Activated CD4-positive, alpha-beta T cell treated with anti-CD3 and anti-CD28 coated beads, Interleukin-2, amount 50 U/mL, for 48 hours (primary cell): ENCODE results near the gene CUX1.

Experiments
- DNase-seq, 2 experiments: peaks; one replicate each; pipeline ENCODE4 v3.0.0-alpha.2; 2020

CUX1 gene

DNA sequence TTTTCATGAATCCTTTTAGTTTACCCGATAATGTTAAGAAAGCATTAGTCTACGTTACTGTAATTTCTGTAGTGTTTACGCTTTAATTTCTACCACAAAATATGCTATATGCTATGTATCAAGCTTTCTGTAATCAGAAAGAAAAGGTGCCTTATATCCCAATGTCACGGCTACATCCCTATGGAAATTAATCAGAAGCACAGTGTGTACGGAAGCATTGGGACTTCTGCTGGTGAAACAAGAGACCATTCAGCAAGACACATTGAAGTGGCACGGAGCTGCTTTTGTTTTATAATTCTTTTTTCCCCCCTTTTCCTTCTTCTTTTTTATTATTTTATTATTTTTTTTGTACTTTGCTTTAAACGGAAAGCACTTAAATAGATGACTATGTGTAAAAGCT, 438.1 kb downstream of the CUX1 start:
- no peak for DNase-seq

DNA sequence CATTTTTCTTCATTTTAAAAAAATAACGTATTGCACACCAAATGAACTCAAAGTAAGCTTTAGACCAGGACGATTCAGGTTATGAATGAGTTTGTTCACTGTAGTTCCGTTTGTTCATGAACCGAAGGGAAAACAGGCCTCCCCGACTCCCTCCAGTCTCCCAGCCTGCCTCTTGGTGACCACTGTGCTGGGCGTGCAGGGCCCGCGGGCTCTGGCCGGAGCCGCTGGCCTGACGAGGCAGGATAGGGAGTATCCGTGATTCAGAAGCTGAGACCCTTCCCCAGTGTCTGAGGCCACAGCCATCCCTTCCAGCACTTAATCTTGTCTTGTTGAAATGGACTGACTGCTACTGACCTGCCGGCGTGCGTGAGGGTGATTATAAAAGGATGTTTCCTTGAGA, 438.5 kb downstream of the CUX1 start:
- no peak for DNase-seq

DNA sequence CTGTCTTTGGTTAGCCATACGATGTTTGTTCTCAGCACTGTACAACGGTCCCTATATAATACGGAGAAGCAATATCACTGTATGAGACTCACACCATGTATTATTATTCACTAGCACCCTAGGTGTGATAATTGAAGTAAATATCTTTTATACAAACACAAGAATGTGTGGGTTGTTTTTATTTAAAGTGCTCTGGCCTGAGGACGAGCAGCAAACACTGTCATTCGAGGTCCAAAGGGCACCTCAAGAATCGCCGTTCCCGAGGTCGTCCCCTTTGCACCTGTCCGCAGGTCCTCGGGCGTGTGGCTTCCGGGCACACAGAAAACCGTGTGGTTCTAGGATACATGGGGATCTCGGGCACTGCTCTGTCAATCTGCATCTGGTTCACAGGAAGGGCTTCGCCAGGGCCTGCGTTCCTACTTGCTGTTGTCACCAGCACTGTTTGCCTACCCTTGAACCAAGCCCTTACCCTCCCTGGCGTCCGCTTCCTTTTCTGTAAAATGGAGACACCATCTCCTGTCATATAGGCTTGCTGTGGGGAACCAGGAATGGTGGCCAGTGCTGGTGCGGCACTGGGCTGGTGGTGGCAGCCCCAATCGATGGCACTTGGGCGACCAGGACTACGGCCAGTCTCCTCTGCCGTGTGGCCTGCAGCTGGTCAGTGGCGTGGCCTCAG, 440.8 kb downstream of the CUX1 start:
- DNase-seq: no peak

DNA sequence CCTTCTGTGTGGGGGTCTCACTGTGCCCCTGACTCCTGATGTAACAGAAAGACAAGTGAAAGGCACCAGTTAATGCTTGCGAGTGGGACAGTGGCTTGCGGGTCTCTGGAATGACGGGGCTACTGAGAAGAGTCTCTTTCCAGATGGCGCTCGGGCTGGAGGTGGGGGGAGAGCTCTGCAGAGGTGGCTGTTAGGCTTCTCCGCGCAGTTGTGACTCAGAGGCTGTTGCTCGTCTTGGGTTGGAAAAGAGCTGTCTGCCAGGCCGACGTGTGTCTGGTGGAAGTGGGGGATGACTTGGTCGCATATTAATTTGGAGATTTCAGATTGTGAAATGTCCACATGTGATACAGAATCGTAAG, 441.3 kb downstream of the CUX1 start:
- no peak for DNase-seq

DNA sequence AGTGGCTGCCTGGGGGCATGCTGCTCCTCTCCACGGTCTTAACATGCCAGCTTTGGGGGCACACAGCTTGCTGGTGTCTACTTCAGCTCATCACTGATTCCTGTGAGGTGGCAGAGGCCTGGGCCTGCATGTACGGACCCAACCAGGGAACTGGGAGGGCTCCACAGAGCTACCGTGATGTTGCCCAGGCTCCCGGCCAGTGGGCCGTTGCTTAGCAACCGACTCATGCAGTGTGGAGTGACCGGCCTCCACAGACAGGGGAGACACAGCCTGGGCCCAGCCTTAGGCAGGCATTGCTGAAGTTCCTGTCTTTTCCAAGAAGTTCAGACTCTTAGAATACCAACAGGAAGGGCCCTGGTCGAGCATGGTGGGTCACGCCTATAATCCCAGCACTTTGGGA, 443.4 kb downstream of the CUX1 start:
- DNase-seq: no peak

DNA sequence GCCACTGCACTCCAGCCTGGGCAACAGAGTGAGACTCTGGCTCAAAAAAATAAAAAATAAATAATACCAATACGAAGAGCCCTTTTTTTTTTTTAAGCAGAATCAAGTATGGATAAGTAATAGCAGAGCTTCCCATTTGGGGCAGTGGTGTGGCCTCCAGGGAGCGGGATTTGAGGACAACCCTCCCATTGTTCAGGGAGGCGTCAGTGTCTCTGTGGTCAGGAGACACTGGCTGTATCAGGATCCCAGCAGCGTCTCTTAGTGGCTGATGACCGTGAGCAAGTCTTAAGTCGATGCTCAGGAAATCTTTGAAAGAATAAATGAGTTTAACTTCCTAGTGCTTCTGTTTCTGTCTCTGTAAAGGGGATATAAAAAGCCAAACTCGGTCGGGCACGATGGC, 444.0 kb downstream of the CUX1 start:
- no peak for DNase-seq

DNA sequence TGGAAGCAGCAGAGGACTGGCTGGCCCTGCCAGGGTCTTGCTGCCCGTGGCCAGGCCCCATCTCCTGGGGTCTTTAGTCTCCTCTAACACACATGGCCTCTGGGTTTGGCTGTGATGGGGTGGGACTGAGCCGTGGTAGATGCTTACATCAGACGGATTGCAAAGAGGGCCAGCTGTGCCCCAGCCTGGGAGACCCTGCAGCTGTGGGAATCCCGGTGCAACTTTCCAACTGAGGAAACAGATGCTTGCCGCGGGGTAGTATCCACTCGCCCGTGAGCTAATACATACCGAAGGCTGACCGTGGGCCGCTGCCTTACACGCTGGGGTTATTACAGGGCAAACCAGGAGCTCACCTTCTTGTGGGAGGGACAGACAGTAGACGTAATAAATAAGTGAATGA, 445.1 kb downstream of the CUX1 start:
- no peak for DNase-seq

DNA sequence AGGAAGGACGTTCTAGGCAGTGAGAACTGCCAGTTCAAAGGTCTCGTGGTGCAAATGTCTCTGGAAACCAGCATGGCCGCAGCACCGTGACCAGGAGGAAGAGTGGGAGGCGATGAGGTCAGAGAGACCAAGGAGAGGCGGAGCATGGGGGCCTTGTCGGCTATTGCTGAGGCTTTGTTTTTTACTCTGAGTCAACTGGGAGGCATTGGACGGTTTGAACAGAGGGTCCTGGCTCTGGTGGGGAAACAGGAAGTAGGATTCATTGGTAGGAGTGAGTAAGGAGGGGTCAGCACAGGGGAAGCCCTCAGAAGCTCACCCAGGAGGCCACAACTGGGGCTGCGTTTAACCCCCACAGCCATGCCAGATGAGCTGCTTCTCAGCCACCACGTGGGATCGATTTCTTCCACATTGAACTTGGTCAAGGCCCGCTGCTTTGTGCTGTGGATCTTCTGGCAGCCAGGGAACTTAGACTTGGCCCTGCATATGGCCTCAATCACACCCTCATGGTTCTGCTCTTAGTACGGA, 447.0 kb downstream of the CUX1 start:
- no peak for DNase-seq

DNA sequence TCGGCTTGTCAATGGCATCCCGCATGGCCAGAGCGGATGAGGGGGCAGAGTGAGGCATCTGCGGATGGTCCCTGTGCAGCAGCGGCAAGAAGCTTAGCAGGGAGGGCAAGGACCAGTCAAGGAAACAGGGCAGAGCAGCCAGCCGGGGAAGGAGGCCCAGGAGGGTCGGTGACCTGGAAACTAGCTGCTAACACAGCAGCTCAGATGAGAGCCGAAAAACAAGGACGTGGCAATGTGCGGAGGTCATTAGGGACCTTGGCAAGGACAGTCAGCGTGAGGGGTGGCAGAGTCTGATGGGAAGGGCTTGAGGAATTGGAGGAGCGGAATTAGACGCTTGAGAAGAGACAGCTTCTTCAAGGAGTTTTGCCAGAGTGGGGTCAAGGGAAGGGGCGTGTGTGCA, 449.1 kb downstream of the CUX1 start:
- DNase-seq: no peak

DNA sequence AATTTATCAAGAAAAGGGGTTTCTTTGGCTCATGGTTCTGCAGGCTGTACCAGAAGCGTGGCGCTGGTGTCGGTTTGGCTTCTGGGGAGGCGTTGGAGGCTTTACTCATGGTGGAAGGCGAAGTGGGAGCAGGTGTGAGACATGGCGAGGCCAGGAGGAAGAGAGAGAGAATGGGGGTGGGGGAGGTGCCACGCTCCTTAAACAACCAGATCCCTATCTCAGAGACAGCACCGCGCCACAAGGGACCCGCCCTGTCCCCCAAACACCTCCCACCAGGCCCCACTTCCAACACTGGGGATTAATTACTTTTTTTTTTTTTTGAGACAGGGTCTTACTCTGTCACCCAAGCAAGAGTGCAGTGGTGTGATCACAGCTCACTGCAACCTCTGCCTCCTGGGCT, 451.2 kb downstream of the CUX1 start:
- no peak for DNase-seq

DNA sequence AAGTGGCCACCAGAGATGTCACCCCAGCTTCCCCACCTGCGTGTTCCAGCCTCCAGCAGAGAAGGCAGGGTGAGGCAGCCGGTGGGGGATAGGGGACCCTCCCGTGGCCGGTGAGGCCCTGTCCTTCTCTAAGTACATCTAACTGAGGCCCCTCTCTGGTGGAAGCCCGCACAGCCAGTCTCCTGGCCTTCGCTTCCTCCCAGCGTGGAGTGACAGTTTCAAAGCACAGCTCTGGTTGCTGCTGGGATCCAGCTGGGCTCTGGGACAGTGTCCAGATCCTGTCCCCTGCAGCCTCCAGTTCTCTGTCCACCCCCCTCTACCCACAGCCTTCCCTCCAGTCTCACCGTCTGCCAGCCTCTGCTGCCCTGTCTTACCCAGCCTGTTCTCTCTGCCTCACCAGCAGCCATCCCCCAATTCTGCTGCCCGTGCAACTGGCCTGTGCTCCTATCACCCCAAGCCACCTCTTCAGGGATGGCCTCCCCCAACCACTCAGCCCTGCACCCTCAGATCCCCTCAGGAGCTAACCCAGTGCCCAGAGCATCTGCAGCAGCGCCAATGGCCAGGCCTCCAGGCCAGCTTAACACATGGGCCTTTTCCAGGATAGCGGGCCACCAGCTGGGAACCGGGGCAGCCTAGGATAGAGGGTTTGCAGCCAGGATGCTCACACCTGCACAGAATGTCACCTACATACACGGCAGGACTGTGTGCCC, 452.9 kb downstream of the CUX1 start:
- DNase-seq: no peak

DNA sequence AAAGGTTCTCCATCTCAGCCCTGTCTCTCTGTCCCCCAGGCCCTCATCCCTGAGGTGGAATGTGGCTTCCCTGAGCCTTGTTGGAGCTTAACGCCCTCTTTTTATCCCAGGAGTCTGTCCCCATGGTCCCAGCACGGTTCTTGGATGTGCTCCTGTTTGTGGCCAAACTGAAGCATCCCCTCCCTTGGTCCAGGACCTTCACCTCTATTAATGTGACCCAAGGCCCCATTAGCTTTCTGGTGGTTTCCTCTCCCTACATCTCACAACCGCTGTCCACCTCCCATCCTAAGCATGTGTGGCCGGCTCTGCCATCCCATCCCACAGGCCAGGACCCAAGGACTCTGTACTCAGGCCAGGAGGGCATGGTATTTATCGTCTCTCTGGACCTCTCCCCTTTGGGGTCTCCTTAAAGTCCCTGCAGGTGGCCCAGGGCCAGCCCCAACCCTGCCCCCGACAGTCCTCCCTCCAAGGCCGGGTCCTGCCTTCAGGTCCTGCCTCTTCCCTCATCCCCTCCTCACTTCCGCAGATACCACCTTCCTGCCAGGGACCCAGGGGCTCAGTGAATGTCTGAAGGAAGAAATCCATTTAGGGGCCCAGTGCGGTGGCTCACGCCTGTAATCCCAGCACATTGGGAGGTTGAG, 453.9 kb downstream of the CUX1 start:
- no peak for DNase-seq

DNA sequence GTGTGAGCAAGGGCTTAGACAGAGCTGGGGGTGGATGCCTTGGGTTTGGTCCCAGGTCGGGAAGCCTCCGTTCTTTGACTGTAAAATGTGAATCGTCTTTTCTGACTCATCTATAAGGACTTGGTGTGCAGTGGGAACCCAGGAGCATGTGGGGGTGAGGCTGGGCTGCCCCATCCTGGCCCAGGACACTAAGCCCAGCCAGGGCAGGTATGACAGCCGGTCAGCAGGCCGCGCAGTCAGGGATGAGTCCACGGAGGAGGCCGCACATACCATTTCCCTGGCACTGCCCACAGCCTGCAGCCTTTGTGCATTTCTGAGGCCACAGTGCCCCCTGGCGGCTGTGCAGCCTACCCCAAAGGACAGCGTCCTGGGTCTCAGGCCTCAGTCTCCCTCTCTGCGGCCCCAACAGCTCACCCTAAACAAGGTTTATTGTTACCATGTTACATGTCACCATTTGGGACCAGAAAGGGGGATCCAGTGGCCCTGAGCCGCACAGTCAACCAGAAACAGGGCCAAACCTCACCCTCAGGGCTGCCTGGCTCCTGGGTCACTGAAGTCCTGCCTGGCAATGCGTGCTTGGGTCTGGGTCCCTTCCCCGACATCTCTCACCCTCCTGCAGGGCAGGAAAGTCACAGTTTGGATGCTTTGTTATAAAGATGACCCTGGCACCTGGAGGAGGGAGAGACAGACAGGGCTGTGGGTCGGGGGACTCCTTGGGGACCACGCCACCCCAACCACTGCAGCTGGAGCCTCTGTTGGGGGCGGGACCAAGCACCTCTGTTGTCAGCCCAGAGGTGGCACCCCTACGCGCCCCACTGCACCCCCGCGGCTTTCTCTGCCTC, 454.9 kb downstream of the CUX1 start:
- DNase-seq: peak; percentile 83

DNA sequence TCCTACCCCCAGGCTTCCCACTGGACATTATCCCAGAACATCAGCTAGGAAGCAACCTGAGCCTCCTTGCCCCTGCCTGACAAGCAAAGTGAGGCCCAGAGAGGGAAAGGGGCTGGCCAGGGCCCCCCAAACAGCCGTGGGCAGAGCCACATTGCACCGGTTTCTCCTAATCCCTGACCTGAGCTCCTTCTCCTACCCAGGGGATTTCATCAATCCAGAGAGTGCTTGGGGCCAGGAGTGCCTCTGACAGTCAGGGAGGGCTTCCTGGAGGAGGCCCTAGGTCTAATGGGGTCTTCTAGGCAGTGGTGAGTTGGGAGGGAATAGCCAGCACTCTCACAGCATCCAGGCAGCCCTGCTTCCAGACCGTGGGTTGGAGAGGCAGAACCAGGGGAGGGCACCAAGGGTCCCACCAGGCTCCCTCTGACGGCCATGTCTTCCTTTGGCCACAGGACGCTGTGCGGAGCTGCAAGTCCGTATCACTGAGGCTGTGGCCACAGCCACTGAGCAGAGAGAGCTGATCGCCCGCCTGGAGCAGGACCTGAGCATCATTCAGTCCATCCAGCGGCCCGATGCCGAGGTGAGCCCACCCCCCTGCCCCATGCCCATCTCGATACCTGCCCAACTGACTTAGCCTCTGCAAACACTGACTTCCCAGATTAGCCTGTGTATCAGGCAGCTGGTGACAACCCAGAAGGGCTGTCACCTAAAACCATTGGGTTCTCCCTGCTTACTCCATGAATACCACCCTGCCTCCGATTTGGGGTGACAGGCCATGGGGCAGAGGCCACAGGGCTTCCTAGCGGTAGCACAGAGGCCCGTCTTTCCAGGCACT, 455.7 kb downstream of the CUX1 start:
- DNase-seq: no peak

DNA sequence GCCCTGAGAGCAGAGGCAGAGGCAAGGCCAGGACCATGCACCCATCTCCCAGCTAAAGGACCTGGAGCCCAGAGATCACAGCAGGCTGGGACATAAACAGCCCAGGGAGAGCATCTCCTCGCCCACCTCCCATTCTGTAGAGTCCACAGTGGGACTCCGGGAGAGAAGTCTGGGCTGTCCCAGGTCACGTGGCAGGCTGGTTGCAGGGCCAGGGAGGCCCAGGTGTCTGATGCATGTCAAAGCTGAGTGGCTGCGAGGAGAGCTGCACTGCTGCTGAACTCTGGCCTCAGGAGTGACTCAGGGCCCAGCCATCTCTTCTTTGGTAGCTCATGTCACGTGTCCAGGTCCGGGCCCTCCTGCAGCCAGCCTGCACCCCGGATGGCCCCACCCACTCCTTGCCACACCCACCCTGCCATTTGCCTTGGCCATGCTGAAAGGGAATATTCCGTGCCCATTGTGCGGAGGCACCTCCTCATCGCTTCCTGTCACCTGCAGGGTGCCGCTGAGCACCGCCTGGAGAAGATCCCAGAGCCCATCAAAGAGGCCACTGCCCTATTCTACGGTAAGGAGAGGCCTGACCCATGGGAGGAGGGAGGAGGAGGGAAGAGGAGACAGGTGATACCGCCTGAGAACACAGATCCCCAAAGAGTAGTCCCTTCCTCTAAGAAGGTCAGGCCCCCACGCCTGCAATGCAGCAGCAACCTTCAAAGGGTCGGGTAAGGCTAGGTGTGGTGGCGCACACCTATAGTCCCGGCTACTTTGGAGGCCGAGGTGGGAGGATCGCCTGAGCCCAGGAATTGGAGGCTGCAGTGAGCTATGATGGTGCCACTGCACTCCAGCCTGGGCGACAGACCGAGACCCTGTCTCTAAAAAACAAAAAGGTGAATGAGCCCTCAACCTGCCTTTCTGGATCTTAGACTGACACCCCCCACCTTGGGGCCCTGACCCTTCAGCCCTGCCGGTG, 456.6 kb downstream of the CUX1 start:
- DNase-seq: no peak

DNA sequence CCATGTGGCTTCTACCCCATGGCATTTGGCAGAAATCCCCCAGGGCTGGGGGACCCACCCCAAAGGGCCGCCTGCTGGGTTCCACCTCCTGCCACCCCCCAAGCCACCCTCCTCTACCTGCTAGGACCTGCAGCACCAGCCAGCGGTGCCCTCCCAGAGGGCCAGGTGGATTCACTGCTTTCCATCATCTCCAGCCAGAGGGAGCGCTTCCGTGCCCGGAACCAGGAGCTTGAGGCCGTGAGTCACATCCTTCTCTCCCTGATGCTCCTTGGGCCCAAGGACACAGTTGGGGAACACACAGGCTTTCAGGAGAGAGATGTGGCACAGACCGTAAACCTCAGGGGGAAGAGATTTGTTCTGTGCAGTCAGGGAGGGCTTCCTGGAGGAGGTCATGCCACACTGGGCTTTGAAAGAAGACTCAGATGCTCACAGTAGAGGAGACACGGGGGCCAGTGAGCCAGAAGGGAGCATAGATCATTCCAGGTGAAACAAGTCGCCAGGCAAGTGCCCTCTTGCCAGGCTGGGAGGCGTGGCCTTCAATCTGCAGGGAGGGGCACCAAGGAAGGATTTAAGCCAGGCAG, 457.8 kb downstream of the CUX1 start:
- DNase-seq: no peak

DNA sequence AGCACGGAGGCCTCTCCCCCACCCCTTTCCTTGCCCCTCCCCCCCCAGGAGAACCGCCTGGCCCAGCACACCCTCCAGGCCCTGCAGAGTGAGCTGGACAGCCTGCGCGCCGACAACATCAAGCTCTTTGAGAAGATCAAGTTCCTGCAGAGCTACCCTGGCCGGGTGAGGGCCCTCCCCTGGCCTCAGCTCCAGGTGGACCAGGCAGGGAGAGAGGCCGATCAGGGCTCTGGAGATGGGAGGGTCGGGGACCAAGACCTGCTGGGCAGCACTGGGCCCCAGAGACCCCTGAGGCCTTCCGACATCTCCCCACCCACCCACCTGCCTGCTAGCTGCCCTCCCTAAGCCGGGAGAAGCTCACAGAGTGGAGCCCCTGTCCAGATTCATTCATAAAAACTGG, 460.5 kb downstream of the CUX1 start:
- DNase-seq: no peak

DNA sequence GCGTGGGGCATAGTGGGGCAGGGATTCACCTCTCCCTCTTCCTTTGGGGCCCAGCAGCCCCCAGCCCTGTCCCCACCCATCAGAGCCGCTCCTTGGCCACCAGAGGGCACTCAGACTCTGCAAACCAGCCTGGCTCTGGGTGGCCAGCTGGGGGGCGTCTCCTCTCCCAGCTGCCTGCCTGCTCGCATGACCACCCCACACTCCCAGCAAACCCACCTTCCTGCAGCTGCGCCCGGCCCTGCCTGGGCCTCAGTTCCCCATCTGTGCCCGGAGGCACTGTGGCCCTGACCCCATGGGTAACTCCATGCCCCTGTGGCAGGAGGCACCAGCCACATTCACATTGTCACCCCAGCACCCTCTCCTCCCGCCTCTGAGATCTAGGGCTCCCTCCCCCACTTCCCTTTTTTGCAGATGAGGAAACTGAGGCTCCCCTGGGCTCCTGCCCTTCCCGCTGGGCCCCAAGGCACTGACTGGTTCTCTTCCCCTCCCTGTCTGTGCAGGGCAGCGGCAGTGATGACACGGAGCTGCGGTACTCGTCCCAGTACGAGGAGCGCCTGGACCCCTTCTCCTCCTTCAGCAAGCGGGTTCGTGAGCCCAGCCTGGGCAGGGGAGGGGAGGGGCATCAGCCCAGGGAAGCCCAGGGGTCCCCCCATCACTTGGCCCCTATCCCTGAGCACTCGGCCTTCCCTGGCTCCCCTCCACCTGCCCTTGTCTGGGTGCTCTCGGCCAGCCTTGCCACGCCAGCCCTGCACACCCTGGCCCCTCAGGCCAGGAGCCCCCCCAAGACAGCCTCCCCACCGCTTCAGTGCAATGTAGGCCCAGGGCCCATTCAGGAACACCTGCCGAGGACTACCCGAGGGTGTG, 462.3 kb downstream of the CUX1 start:
- peak; percentile 54 to 62 for DNase-seq

DNA sequence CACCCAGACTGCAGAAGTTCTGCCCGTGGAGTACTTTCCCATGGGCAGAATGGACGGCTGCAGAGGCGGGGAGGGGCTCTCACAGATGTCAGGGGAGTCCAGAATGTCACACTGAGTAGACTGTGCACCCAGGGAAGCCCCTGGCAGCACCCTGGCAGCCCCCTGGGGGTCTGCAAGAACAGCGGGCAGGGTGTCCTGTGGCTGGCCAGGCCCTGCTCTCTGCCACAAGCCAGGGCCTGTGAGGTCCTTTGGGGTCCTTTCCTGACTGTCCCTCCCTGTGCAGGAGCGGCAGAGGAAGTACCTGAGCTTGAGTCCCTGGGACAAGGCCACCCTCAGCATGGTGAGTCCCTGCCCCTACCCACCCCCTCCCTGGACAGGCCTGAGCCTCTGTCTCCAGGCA, 463.1 kb downstream of the CUX1 start:
- no peak for DNase-seq

DNA sequence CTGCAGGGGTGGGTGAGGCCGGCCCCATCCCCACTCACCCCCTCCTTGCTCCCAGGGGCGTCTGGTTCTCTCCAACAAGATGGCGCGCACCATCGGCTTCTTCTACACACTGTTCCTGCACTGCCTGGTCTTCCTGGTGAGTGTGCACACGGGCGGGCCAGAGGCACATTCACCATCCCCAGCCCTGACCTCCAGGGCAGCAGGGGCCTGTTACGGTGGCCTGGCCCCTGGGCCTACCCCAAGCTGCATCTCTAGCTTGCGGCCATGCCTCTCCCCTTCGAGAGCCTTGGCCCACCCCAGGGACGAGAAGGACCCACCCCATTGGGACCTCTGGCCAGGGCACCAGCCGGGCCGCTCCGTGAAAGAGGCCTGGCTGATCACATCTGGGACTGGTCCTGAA, 464.4 kb downstream of the CUX1 start:
- DNase-seq: no peak
